Right ventricle myocardium inferior (tissue), 1 donor: ENCODE results near the gene CELF1. TPM values are rescaled to one million over a fixed set of nuclear protein-coding genes. Genes with fewer than 3 reads are reported as not detected.

Experiments
- ATAC-seq: fragments of 200-7000 bp; cut with Tn5 transposase; one replicate; pipeline ENCODE4 v1.9.1; 2020; ENCODE audit warnings: mild to moderate bottlenecking, moderate library complexity
- DNase-seq: peaks from one replicate; pipeline ENCODE4 v3.0.0; 2021; ENCODE audit errors: missing footprints
- intact Hi-C: fragments of 100-400 bp; cut with DNase I; formaldehyde crosslinking; loops from one replicate; pipeline ENCODE4 v1.11.0; 2022
- total RNA-seq: library from RNA; stranded (reverse); fragmentation: NEBNext Ultra II Directional; extraction: Animal tissue kit (Norgen Biotek cat#: 25700); gene quantifications from one replicate; pipeline ENCODE4 v1.2.1, GENCODE V29; 2021
- donor health status: DM: no; HTN: yes; CAD: no; lungs with severe emphysema.

CELF1 gene
- total RNA-seq, 1 donor from 2014 or later, result 96.2 TPM

DNA sequence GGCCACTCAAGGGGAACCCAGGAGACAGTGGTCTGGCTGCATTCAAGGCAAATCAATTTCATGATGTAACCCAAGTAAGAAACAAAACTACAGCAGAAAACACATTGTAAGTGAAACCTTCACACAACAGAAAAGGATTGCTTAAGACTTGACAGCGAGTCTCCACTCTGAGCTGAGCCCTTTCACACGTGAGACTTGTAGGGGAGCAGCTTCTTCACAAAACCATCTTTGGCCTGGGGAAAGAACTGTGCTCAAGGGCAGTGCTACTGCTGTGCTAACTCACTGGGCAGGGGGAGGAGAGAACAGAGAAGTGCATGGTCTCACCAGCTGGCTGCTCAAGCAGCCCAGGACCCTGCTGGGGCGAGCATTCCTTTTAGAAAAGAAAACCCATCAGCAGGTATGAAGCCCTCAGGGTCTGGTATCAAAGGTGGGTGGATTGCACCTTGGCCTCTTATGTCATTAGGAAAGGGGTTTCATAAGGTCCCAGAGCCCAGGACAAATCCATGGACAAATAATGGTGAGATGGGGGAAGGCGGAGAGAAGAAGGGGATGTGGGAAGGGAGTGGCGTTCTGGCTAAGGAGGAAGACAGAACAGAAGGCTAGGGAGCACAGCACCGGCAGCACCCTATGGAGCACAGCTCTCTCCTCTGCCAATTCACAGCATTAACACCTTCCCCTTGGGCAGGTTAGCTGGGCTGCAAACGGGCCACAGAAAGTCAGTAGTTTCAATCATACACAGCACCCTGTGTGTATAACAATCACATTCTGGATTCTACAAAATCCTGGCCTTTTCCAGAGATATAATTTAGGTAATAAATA, 83.4 kb downstream of the CELF1 start:
- DNase-seq, result no peak
- intact Hi-C loops, result no loop called here
- no peak for ATAC-seq

DNA sequence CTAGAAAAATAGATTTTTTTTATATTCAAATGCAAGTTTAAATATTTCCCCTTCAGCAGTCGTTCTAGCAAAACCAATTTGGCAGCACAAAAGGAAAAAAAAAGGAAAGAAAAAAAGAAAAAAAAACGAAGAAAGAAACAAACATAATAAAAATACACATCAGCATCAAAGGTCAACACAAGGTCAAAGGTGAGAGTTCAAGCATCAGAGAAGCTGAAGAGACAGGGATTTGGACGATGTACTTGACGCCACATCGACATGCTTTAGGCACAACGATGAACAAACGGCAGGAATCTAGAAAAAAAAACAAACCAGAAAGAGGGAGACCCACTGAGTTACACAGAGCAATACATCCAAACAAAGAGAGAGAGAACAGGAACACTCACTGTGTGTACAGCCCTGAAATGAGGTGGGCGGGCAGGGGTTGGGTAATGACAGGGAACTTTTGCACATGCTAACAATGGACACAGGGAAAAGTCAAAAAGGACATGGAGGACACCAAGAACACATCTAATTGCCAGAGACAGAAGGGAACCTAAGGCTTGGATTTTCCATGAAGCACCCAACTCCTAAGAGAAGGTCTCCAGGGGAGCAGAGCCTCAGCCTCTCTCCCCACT, 84.2 kb downstream of the CELF1 start:
- no peak for ATAC-seq
- intact Hi-C loops, result no loop called here
- no peak for DNase-seq

- intact Hi-C loops, result no loop called here
- no peak for ATAC-seq
These were observed 85.6 kb downstream of the CELF1 start for GRCh38 chr11:47467357-47467756.

DNA sequence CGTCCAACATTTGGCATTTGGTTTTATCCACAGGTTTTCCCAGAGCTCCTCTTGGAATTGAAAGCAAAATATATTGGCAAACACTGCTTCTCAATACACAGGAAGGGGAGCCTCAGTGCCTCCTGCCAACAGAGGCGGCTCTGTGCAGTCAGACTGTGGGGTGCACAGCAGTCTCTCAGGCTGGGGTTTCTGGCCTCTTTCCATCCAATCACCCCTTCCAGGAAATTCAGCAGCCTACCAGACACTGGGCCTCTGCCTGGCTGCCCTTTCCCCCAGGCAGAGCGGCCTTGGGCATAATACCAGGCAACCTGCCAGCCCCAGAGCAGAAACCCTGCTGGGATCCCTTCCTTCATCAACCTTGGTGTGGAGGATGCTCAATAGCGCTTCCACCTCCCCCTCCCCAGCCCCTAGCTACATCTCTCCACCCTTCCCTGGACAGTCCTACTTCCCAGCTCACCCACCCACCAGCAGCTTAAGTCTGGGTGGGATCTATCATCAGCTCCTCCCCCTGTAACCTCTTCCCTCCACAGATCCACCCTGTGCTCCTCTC, 86.2 kb downstream of the CELF1 start:
- DNase-seq (peak; percentile 76), ATAC-seq (peak; percentile 51)
- intact Hi-C loops, result no loop called here

More at GRCh38 chr11:47467357-47467756, 85.6 kb downstream of the CELF1 start:
- no peak for DNase-seq

DNA sequence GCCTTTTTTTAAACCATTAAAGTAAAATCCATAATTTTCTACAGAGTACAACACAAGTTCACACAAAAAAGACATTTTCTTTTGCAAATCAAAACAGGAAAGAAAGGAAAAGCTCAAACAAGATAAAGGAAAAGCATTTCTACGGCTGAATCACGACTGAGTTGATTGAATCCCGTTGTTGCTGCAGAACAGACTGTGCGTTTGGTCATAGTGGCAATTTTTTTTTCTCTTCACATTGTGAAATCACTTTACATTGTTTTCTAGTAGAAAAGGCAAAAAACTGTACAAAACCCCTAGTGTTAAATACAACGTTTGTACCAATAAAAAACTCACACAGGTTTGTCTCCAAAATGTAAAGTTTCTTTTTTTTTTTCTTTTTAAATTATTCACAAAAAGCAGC, 86.7 kb downstream of the CELF1 start:
- no peak for ATAC-seq
- DNase-seq, result no peak
- intact Hi-C loops, result no loop called here

GRCh38 chr11:47464483-47464882, 88.4 kb downstream of the CELF1 start:
- ATAC-seq, result no peak
- no peak for DNase-seq
- intact Hi-C loops, result no loop called here

DNA sequence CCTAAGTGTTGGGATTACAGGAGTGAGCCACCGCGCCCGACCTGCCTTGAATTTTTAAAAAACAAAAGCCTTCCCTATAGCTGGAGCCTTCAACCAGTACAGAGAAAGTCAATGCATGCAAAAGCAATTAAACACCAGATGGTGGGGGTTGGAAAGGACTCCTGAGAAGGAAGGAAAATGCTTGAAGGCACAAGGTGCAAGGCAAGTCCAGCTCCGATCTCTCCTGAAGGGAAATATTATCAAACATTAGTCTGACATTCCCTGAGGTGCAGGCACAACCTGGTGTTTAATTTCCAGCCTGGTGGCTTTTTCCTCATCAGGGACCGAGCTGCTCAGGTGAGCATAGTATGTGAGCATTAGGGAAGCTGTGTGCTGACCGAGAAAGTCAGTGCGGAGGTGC, 91.1 kb downstream of the CELF1 start:
- intact Hi-C loops, result no loop called here
- DNase-seq (no peak), ATAC-seq (no peak)

DNA sequence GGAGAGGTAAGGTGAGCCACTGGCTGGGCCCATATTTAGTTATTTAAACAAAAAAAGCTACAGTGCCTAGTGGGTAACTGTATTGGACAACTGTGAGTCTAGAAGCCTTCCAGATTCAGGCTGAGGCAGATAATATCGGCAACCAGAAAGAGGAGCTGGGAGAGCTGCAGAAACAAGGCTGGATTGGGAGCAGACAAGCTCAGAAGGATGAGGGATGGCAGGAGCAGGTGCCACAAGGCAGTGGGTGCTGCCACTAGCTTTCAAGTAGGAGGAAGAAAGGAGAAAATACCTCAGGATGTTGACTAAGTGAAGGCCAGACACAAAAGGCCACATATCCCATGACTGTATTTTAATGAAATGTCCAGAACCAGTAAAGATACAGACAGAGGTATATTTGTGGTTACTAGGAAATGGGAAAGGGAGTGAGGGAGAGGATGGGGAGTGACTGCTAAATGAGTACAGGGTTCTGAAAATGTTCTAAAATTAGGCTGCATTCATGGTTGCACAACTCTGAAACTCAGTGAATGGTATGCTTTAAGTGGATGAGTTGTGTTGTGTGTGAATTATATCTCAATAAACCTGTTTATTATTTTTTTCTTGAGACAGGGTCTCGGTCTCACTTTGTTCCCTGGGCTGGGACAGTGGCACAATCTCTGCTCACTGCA, 92.2 kb downstream of the CELF1 start:
- ATAC-seq (no peak), DNase-seq (no peak)
- intact Hi-C loops, result no loop called here

- intact Hi-C loops, result loop anchor here (2.0 kb wide), 1 partner anchor 79 kb away; no protein-coding TSS in a partner anchor
- DNase-seq, result peak; percentile 80
- peak; percentile 89 for ATAC-seq
These were observed 98.7 kb downstream of the CELF1 start for GRCh38 chr11:47454258-47454671.

GRCh38 chr11:47453365-47453764, 99.6 kb downstream of the CELF1 start:
- intact Hi-C loops, result no loop called here
- DNase-seq (no peak), ATAC-seq (no peak)

DNA sequence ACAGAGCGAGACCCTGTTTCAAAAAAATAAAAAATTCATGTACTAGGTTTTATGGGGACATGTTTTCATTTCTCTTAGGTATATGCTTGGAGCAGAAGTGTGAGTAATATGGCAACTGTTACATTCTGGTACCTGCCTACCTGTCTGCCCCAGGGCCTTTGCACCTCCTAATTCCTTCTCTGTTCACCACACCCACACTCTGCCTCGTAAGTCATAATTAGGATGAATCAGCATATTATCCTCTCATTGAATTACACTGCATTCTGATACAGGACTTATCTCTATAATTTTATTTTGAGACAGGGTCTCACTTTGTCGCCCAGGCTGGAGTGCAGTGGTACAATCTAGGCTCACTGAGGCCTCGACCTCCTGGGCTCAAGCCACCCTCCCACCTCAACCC, 100.9 kb downstream of the CELF1 start:
- intact Hi-C loops, result no loop called here
- DNase-seq, result no peak
- no peak for ATAC-seq

- no peak for ATAC-seq
- DNase-seq, result no peak
- intact Hi-C loops, result no loop called here
These were observed 101.5 kb downstream of the CELF1 start for GRCh38 chr11:47451436-47451835.

GRCh38 chr11:47449541-47449940, 103.4 kb downstream of the CELF1 start:
- DNase-seq (no peak), ATAC-seq (no peak)
- intact Hi-C loops, result no loop called here

- intact Hi-C loops, result no loop called here
- ATAC-seq (peak; percentile 73), DNase-seq (no peak)
These were observed 104.1 kb downstream of the CELF1 start, which contains the start of gene RAPSN for GRCh38 chr11:47448566-47449427. Gene RAPSN (minus strand): TSS chr11:47449136. CDS start chr11:47448964, 172 bp downstream.

GRCh38 chr11:47447906-47448305, 105.0 kb downstream of the CELF1 start:
- ATAC-seq (no peak), DNase-seq (no peak)
- intact Hi-C loops, result no loop called here

DNA sequence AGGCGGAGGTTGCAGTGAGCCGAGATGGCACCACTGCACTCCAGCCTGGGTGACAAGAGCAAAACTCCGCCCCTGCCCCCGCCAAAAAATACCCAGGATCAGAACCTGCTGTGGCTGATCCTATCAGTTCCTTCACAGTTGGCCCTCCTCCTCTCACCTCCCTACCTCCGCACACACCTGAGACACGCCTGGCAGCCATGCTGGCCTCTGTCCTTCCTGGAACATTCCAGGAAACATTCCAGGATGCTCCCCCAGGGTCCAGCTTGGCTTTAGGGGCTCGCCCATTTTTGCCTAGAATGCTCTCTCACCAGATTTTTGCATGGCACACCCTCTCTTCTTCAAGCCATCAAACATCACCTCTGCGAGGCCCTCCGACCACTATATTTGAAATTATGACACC, 106.1 kb downstream of the CELF1 start:
- ATAC-seq, result no peak
- intact Hi-C loops, result no loop called here
- DNase-seq, result no peak

- no peak for ATAC-seq
- DNase-seq, result no peak
- intact Hi-C loops, result no loop called here
These were observed 107.1 kb downstream of the CELF1 start for GRCh38 chr11:47445840-47446239.

DNA sequence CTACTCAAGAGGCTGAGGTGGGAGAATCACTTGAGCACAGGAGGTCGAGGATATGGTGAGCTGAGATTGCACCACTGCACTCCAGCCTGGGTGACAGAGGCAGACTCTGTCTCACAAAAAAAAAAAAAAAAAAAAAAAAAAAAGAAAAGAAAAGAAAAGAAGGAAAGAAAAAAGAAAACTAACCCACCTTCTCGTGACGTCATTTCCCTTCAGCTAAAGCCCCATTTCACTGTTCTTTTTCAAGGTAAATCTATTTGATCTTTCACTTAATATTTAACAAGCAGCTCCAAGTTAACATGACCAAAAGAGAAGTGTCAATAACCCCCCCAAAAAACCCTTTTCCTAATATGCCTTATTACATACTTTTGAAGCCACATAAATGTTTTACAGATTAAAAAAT, 109.1 kb downstream of the CELF1 start:
- intact Hi-C loops, result no loop called here
- DNase-seq, result no peak
- no peak for ATAC-seq
